Measurements from ENCODE around the gene WHRN.

The WHRN gene

DNA sequence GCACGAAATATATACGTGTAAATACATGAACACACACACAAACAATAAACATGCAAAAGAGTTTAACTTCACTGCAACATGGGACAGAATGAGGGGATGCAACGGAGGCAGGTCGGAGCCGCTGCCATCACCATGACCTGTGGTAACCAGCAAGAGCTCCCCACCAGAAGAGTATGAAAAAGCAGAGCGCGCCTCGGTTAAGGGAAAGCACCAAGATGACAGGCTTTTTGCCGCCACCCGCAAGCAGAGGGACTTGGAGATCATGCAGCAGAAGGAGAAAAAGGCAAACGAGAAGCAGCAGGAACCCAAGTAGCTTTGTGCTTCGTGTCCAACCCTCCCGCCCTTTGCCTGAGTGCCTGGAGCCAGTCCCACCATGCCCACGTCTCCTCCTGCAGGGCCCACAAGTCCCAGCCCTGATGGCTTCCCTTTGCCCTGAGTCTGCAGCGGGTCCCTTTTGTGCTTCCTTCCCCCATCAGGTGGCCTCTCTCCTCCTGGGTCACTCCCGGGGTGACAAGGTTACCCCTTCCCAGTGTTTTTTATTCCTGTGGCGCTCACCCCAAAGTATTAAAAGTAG is 13.8 kb downstream of the WHRN start:
- DNase-seq = no peak

DNA sequence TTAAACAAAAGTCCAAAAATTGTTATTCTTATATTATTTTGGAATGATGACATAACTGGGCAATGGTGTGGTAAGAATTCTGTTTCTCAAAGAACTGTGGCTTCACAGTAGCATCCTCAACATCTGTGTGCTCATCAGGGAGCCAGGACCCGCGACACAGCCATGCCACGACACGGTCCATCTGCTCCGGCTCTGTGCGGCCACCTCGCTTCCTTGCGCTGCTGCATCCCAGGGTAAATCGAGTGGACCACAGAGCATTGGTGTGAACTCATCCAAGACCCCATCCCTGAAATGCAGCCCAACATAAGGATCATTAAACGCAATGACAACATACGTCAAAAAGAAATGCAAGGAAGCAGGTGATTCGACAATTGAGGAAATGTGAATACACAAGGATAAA is 15.3 kb downstream of the WHRN start:
- no peak for DNase-seq

- no peak for DNase-seq
Measured at GRCh38 chr9:114488398-114489129, 16.7 kb downstream of the WHRN start.

- DNase-seq = peak; percentile 27 to 69 (median 46)
Measured at GRCh38 chr9:114487607-114488300, 17.5 kb downstream of the WHRN start.

- no peak for DNase-seq
Measured at GRCh38 chr9:114486205-114486963, 18.9 kb downstream of the WHRN start.

- DNase-seq = peak in 1 of 5 donors; percentile 85
Measured at GRCh38 chr9:114484854-114485443, 20.3 kb downstream of the WHRN start.

DNA sequence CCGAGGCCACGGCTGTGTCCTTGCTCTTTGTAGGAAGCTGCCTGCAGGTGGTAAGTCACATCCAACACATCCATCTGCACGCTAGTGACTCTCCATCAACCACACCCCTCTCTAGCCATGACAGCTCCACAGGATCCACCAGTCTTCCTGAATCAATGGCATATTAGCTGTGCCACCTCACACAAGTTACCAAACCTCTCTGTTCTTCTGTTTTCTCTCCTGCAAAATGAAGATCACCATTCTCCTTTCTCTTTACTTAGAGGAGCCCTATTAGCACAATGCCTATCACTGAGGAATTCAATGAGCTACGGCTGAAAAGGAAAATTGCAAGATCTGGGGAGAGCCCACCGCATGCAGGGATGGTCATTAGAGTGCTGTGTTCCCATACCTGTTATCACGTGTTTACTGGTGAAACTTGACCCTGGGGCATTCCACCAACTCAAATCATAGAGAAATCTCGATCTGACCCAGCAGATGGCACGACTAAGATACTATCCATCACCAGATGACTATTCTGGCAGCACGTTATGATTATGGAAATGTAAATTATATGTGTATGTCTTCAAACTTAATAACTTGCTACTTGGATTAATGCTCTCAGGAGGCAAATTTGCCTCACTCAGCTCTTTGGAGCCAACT is 20.9 kb downstream of the WHRN start:
- DNase-seq = peak in 1 of 5 donors; percentile 9

DNA sequence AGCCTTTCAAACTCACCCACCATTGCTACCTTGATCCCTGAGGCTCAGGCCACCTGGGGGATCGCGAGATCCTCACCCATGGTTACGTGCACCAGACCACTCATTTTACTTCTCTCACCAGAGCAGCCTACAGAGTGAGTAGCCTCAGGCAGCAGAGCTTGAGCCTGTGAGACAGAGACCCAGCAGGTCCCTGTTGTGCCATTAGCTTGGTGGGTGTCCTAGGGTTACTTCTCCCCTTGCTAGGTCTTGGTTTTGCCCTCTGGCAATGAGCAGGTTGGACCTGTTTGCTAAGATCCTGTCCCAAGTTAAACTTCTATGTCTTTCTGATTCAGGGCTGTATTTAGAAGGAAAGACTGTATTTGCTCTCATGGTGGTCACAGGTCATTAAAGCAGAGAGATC is 21.8 kb downstream of the WHRN start:
- no peak for DNase-seq

- DNase-seq = no peak
Measured at GRCh38 chr9:114482593-114482992, 22.7 kb downstream of the WHRN start.

DNA sequence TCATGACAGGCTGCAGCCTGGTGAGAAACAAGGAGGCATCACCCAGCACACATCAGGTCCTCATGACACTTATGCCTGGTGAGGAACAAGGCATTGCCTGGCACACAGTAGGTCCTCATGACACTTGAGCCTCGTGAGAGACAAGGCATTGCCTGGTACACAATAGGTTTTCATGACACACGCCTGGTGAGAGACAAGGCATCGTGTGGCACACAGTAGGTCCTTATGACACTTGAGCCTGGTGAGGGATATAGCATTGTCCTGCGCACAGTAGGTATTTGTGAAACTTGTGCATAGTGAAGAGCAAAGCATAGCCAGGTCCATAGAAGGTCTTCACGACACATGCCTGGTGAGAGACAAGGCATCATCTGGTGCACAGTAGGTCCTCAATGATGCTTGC is 23.5 kb downstream of the WHRN start:
- no peak for DNase-seq

DNA sequence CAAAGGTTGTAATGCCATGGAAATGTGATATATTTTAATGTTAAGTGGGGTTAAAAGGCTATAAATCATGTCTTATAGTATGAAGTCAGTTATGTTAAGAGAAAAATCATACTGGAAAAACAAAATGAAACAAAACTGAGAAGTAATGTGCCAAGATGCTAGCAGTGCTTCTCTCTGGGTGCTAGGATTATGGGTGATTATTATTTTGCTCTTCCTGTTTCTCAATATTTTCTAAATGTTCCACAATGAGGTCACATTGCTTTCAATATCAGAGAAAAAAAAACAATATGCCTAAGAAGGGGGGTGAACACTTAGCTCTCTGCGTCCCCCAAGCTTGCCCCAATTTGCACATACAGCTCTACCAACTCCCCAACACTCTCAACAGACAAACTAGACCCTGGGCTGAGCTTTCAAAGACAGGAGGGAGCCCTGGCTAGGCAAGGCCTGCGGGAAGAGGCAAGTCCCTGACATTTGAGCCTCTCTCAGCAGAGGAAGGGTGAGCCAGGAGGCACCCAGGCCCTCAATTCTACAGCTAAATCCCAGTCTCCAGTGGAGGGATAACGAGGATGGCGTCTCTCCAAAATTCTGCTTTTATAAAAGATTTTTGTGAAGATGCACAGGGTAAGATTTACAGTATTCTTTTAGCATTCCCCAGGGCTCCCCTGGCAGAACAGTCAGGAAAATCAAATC is 24.4 kb downstream of the WHRN start:
- no peak for DNase-seq

- DNase-seq = no peak
Measured at GRCh38 chr9:114478871-114479270, 26.4 kb downstream of the WHRN start.

DNA sequence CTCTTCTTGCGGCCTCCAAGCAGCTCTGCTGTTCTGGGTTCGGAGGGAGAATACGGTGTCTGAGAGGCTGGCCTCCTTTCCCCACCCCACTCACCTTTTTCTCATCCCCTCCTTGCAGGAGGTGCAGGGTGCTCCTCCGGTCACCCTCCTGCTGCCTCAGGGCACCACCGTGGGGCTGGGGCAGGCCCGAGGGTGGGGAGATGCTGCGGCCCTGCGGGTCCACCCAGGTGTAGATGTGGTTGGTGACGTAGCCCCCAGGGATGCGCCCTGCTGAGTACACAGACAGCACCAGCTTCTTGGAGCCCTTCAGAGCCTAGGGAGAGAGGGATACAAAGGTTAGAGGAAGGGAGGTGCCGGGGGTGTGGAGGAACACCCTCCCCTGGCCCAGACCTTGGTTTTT is 26.8 kb downstream of the WHRN start:
- DNase-seq = no peak

DNA sequence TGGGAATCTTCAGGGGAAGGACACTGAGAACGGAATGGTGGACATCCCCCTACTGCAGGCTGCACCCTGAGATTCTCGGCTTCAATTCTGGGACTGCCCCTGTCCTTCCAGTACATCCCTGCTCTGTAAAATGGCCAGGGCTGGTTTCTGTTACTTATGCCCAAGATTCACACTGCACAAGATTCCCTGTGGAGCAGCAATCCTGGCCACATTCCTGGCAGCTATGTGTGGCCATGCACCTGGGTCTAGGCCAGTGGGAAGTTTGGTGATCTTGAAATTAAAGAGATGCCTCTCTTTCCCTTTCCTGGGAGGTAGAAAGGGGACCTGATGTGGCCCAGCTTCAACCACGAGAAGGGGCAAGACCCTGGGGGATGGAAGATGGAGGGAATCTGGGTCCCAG is 27.6 kb downstream of the WHRN start:
- DNase-seq = no peak

- DNase-seq = no peak
Measured at GRCh38 chr9:114476891-114477469, 28.3 kb downstream of the WHRN start.

GRCh38 chr9:114475412-114476135 is 29.7 kb downstream of the WHRN start:
- DNase-seq = no peak

DNA sequence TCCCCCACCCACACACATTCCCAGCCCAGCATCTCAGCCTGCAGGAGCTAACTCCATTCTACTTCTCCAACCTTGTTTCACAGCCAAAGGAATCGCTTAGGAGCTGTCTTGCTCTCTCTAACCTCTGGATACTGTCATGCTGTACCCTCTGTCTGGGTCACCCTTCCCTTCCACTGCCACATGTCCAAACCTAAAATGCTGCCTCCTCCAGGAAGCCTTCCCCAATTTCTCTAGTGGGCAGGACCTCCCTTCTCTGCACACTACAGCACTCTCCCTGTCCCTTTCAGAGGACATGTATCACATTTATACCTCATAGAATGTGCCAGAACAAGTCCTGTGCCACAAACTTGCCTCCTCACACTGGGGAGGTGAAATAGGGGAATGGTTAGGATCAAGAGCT is 30.8 kb downstream of the WHRN start:
- DNase-seq = no peak

- no peak for DNase-seq
Measured at GRCh38 chr9:114473447-114473801, 31.8 kb downstream of the WHRN start.

DNA sequence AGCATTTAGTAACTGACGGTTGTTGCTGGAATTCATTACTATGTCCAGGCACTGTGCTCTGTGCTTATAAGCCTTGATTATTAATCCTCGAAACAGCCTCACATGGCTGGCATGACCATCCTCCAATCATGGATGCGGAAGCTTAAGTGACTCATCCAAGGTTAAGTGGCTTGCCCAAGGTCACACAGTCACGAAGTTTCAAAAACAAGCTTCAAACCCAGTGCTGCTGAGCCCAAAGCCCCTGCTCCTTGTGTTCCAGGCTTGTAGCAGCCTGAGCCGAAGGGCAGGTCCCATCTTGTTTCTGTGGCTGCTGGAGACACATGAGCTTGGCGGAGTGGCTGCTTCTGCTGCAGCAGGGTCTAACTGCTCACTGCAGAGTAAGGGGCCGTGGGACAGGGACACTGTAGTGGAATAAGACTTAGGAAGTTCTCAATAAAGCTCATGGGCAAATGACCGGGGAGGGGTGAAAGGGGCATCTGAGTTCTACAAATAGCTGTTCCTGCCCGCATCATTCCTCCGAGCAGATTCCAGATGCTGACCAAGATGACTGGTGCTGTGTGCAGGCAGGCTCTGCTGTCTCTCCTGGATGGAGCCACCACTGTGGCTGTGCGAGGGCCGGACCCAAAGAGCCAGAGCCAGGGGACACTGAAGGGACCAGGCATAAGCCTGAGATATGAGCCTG is 32.4 kb downstream of the WHRN start:
- DNase-seq = no peak

GRCh38 chr9:114471157-114471556 is 34.1 kb downstream of the WHRN start:
- DNase-seq = no peak
